ENCODE measurements around the gene ZNF446.
"Not testable (repeated sequence)": the region's sequence is repeated elsewhere in the genome, so short reads cannot be mapped to it uniquely, and the experiment has no call there.

ZNF446 gene

DNA sequence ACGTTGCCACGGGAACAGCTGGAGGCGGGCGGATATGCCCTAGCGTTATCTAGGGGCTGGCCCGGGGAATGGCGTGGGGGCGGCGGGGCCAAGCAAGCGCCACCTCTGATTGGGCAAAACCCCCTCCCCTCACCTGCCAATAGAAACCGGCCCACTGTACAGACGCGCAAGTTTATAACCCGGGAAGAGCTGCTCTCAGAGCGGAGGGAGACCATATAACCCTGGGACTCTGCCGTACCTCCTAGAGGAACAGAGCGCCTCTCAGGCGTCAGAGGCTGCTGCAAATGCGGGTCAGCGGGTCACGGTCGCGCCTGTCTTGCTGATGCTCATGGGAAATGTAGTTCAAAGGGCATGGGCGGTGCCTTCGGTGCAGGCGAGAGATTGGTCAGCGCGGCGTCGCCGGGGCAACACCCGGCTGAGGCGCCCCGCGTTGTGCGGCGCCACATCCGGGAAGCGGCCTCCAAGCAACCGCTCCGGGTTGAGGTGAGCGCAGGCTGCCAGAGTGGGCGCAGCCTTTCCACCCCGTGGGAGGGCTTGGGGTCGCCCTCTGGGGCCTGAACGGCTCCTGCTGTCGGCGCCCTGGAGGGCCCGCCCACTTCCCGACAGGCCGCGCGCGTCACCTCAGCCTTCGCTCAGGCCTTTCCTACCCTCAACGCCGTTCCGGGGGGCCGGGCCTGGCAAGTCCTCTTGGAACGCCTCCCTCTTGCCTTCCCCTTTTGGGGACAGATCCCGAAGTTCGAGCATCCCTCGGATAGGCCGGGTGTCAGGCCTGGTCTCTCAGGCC is at the start of gene ZNF446:
ZNF446 (plus strand) TSS at position 639 of the 784 bp plus-strand sequence. CDS start 867 bp downstream, outside the sequence.
- in situ Hi-C loops (cut with HindIII; ENCODE audit: low sequenced_read_pairs), result no loop called here
- H3K4me3 ChIP-seq (ENCODE audit: low read depth, low read length), result peak within 1 kb of the TSS; percentile 52
- peak; percentile 89 for DNase-seq (ENCODE audit: low read depth)
- TF ChIP-seq, protein P1, sequence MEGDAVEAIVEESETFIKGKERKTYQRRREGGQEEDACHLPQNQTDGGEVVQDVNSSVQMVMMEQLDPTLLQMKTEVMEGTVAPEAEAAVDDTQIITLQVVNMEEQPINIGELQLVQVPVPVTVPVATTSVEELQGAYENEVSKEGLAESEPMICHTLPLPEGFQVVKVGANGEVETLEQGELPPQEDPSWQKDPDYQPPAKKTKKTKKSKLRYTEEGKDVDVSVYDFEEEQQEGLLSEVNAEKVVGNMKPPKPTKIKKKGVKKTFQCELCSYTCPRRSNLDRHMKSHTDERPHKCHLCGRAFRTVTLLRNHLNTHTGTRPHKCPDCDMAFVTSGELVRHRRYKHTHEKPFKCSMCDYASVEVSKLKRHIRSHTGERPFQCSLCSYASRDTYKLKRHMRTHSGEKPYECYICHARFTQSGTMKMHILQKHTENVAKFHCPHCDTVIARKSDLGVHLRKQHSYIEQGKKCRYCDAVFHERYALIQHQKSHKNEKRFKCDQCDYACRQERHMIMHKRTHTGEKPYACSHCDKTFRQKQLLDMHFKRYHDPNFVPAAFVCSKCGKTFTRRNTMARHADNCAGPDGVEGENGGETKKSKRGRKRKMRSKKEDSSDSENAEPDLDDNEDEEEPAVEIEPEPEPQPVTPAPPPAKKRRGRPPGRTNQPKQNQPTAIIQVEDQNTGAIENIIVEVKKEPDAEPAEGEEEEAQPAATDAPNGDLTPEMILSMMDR (IDR thresholded peaks at IDR 0.05; ENCODE audit: low read depth, low read length, missing control alignments), result no peak

DNA sequence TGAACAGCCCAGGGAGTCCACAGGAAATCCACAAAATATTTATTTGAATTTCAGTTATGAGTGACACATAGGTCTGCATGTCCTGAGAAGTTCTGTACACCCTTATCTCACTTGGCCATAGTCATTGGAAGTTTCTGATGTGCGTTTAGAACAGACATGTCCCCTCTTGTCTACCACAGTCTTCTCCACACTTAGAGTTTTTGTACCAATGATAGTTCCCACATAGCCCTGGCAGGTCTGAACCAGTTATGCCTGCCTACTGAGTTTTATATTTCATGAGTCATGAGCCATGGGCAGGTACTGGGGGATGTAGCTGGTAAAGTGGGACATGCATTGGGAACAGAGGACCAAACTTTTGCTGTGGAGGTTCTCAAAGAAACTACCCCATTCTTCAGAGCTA is 47.5 kb upstream of the ZNF446 start:
- H3K4me3 ChIP-seq (ENCODE audit: low read depth, low read length), result no peak overlapping the region
- in situ Hi-C loops (cut with HindIII; ENCODE audit: low sequenced_read_pairs), result no loop called here
- TF ChIP-seq, protein P1 (IDR thresholded peaks at IDR 0.05; ENCODE audit: low read depth, low read length, missing control alignments), result no peak
- DNase-seq (ENCODE audit: low read depth), result no peak

DNA sequence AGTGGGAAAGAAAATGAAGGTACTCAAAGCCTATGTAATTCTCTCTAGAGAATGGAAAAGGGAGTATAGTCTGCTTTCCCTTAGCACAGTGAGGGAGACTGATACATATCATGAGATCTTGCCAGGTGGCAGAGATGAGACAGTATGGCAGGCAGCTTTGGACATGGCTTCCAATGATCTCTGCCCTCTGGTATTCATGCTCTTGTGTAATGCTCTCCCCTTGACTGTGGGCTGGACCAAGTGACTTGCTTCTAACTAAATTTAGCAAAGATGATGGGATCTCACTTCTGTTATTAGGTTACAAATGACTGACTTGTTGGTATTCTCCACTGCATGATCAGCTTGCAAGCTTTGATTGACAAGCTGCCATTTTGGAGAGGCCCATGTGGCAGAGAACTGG is 46.4 kb upstream of the ZNF446 start:
- TF ChIP-seq, protein P1 (IDR thresholded peaks at IDR 0.05; ENCODE audit: low read depth, low read length, missing control alignments), result no peak
- DNase-seq (ENCODE audit: low read depth), result no peak
- H3K4me3 ChIP-seq (ENCODE audit: low read depth, low read length), result no peak overlapping the region
- in situ Hi-C loops (cut with HindIII; ENCODE audit: low sequenced_read_pairs), result no loop called here

DNA sequence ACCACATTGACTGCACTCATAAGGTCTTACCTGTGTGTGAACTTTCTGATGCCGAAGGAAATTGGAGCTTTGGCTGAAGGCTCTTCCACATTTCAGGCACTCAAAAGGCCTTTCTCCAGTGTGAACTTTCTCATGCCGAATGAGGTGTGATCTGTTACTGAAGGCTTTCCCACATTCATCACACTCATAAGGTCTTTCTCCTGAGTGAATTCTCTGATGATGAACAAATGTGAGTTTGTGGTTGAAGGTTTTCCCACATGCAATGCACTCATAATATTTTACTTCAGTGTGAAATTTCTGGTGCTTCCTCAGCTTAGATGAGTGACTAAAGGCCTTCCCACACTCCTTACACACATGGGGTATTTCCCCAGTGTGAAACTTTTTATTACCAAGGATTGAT is 41.9 kb upstream of the ZNF446 start:
- in situ Hi-C loops (cut with HindIII; ENCODE audit: low sequenced_read_pairs), result no loop called here
- TF ChIP-seq, protein P1 (IDR thresholded peaks at IDR 0.05; ENCODE audit: low read depth, low read length, missing control alignments), result no peak
- no peak for DNase-seq (ENCODE audit: low read depth)
- H3K4me3 ChIP-seq (ENCODE audit: low read depth, low read length), result no peak overlapping the region

DNA sequence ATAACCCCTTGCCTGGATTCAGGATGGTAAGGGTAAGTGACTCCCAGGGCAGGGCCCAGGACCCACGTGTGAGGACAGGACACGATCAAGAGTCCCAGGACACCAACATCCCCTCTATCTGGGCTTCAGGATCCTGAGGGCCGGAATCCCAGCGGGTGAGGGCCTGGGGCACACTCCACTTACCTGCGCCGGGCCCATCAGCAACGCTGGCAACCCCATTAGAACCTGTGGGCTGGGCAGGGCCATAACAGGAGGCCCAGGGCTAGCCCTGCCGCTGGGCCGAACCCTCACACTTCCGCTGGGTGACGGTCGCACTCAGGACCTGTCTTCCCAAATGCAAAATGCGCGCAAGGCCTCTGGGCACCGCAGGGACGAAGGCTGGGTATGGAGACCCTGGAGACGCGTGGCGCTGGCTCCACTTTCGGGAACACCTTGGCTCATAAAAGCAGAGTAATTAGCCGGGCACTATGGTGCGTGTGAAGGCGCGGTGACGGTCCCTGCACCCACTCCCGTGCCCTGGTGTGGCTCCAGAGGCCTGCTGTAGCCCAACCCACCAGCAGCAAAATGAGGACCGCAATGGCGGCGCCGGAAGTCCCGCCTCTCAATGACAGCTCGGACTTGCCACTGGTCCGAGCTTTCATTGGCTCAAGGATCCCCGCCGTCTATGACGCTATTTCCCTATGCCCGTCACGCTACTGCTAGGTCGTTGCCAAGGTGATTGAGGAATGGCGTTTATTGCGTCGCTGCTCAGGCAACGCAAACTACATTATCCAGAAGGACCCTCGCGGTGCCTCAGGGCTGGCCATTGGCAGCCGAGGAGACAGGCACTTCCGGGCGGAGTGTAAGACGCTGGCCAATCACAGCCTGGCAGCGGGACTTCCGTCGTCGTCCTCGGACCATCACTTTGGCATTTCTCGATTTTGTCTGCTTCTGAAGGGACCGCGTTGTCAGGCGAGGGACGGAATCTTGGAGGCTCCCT is 36.3 kb upstream of the ZNF446 start, which contains the start of gene ZNF132:
ZNF132 (minus strand) TSS at position 578 of the 979 bp plus-strand sequence; CDS start at position 246, 332 bp downstream.
- peak; percentile 100 for DNase-seq (ENCODE audit: low read depth)
- in situ Hi-C loops (cut with HindIII; ENCODE audit: low sequenced_read_pairs), result no loop called here
- peak within 1 kb of the TSS; percentile 57 for H3K4me3 ChIP-seq (ENCODE audit: low read depth, low read length)
- TF ChIP-seq, protein P1 (IDR thresholded peaks at IDR 0.05; ENCODE audit: low read depth, low read length, missing control alignments), result no peak

DNA sequence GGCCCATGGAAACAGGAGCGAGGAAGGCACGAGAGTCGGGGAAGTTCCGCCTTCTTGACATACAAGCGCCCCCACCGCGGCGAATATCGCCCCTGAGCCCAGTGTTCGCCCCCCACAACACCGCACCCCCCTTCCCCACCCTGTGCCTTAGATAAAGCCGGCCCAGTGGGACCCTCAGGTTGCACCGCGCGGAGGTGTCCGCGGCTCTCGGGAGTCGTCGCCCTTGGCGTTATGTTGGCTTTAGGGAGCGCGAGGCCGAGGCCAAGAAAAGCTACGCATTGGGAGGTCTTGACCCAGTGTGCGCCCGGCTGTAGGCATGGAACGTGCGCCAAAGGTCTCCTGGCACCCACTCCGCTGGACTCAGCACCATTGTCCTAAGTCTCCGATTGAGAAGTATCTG is 35.6 kb upstream of the ZNF446 start:
- in situ Hi-C loops (cut with HindIII; ENCODE audit: low sequenced_read_pairs), result no loop called here
- DNase-seq (ENCODE audit: low read depth), result no peak
- peak overlapping the region; percentile 57 for H3K4me3 ChIP-seq (ENCODE audit: low read depth, low read length)
- TF ChIP-seq, protein P1 (IDR thresholded peaks at IDR 0.05; ENCODE audit: low read depth, low read length, missing control alignments), result no peak

DNA sequence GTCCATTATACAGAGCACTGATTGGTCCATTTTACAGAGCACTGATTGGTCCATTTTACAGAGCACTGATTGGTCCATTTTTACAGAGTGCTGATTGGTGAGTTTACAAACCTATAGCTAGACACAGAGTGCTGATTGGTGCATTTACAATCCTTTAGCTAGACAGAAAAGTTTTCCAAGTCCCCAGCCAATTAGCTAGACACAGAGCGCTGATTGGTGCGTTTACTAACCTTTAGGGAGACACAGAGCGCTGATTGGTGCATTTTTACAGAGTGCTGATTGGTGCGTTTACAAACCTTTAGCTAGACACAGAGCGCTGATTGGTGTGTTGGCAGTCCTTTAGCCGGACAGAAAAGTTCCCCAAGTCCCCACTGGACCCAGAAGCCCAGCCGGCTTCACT is 33.2 kb upstream of the ZNF446 start:
- H3K4me3 ChIP-seq (ENCODE audit: low read depth, low read length); DNase-seq (ENCODE audit: low read depth); in situ Hi-C loops (cut with HindIII; ENCODE audit: low sequenced_read_pairs): not testable (repeated sequence)

DNA sequence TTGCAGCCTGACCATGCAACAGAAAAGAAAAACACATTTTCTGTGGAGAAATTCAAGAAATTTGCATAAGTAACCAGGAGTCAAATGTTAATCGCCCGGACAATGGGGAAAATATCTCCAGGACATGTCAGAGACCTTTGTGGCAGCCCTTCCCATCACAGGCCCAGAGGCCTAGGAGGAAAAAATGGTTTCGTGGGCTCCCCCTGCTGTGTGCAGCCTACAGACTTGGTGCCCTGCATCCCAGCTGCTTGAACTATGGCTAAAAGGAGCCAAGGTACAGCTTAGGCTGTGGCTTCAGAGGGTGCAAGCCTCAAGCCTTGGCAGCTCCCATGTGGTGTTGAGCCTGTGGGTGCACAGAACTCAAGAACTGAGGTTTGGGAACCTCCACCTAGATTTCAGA is 27.3 kb upstream of the ZNF446 start:
- DNase-seq (ENCODE audit: low read depth); H3K4me3 ChIP-seq (ENCODE audit: low read depth, low read length); in situ Hi-C loops (cut with HindIII; ENCODE audit: low sequenced_read_pairs): not testable (repeated sequence)

DNA sequence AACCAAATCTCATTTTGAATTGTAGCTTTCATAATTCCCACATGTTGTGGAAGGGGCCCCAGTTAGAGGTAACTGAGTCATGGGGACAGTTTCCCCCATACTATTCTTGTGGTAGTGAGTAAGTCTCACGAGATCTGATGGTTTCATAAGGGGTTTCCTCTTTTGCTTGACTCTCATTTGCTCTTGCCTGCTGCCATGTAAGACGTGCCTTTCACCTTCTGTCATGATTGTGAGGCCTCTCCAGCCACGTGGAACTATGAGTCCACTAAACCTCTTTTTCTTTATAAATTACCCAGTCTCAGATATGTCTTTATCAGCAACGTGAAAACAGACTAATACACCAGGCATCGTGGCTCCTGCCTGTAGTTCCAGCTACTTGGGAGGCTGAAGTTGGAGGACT is 26.2 kb upstream of the ZNF446 start:
- not testable (repeated sequence) for DNase-seq (ENCODE audit: low read depth)

More for the DNA sequence above, 26.2 kb upstream of the ZNF446 start:
- in situ Hi-C loops (cut with HindIII; ENCODE audit: low sequenced_read_pairs); H3K4me3 ChIP-seq (ENCODE audit: low read depth, low read length): not testable (repeated sequence)

Data from astrocyte of the cerebellum (primary cell).